LNCaP clone FGC (cell line): ENCODE measurements around the gene PNPLA8.

Experiments
- DNase-seq: peaks from one replicate; pipeline ENCODE4 v3.0.0-alpha.2; 2011; ENCODE audit warnings: low read depth
- H3K4me3 ChIP-seq: 2 replicates; pipeline ENCODE4 v1.5.1; 2011; ENCODE audit warnings: mild to moderate bottlenecking, low read depth, low read length, control low read depth
- CTCF ChIP-seq: IDR thresholded peaks from 2 replicates; pipeline ENCODE4 v1.5.1; 2012; ENCODE audit warnings: mild to moderate bottlenecking; ENCODE audit not compliant: control insufficient read depth, insufficient read depth; ENCODE audit errors: extremely low read depth

Gene PNPLA8

GRCh38 chr7:108441392-108441955 is 84.5 kb downstream of the PNPLA8 start:
- H3K4me3 ChIP-seq, result no peak overlapping the region
- no peak for TF ChIP-seq CTCF
- DNase-seq, result no peak

GRCh38 chr7:108440613-108441012 is 85.3 kb downstream of the PNPLA8 start:
- no peak overlapping the region for H3K4me3 ChIP-seq
- no peak for DNase-seq
- TF ChIP-seq CTCF, result no peak

GRCh38 chr7:108436906-108437305 is 89.0 kb downstream of the PNPLA8 start:
- no peak overlapping the region for H3K4me3 ChIP-seq
- no peak for TF ChIP-seq CTCF
- no peak for DNase-seq

GRCh38 chr7:108434010-108434409 is 91.9 kb downstream of the PNPLA8 start:
- TF ChIP-seq CTCF, result no peak
- no peak overlapping the region for H3K4me3 ChIP-seq
- DNase-seq, result no peak

- TF ChIP-seq CTCF, result no peak
- DNase-seq, result no peak
- H3K4me3 ChIP-seq, result no peak overlapping the region
Measured at GRCh38 chr7:108431099-108431498, 94.8 kb downstream of the PNPLA8 start.

GRCh38 chr7:108430664-108431063 is 95.3 kb downstream of the PNPLA8 start:
- no peak for TF ChIP-seq CTCF
- DNase-seq, result no peak
- H3K4me3 ChIP-seq, result no peak overlapping the region

- no peak for DNase-seq
- no peak for TF ChIP-seq CTCF
- no peak overlapping the region for H3K4me3 ChIP-seq
Measured at GRCh38 chr7:108427766-108428165, 98.2 kb downstream of the PNPLA8 start.
